T-helper 9 cell (primary cell): Measurements from ENCODE around the gene CTNNA1.
"Not testable (repeated sequence)": the region's sequence is repeated elsewhere in the genome, so short reads cannot be mapped to it uniquely, and the experiment has no call there.

Source experiments
- DNase-seq: peaks from one replicate; pipeline ENCODE4 v3.0.0-alpha.2; 2020

The CTNNA1 gene

GRCh38 chr5:138725818-138726416 lies 27.3 kb upstream of the CTNNA1 start:
- no peak for DNase-seq

GRCh38 chr5:138726848-138727247 lies 26.4 kb upstream of the CTNNA1 start:
- no peak for DNase-seq

GRCh38 chr5:138730496-138730895 lies 22.7 kb upstream of the CTNNA1 start:
- not testable (repeated sequence) for DNase-seq

GRCh38 chr5:138732466-138732865 lies 20.8 kb upstream of the CTNNA1 start:
- DNase-seq = no peak

GRCh38 chr5:138732933-138733332 lies 20.3 kb upstream of the CTNNA1 start:
- DNase-seq = no peak

- DNase-seq = no peak
Measured at GRCh38 chr5:138733509-138733908, 19.7 kb upstream of the CTNNA1 start.

GRCh38 chr5:138736293-138736692 lies 16.9 kb upstream of the CTNNA1 start:
- DNase-seq = no peak

- DNase-seq = no peak
Measured at GRCh38 chr5:138737494-138738265, 15.5 kb upstream of the CTNNA1 start.

GRCh38 chr5:138738399-138738798 lies 14.8 kb upstream of the CTNNA1 start:
- no peak for DNase-seq

- DNase-seq = no peak
Measured at GRCh38 chr5:138739938-138740337, 13.3 kb upstream of the CTNNA1 start.

GRCh38 chr5:138743484-138743883 lies 9.7 kb upstream of the CTNNA1 start:
- no peak for DNase-seq

- no peak for DNase-seq
Measured at GRCh38 chr5:138745268-138745667, 8.0 kb upstream of the CTNNA1 start.

GRCh38 chr5:138748630-138749081 lies 4.6 kb upstream of the CTNNA1 start:
- DNase-seq = no peak

- not testable (repeated sequence) for DNase-seq
Measured at GRCh38 chr5:138751344-138751743, 1.9 kb upstream of the CTNNA1 start.

- DNase-seq = no peak
Measured at GRCh38 chr5:138752341-138752950, 779 bp upstream of the CTNNA1 start.

GRCh38 chr5:138753794-138754698 lies 821 bp downstream of the CTNNA1 start:
- peak; percentile 6 for DNase-seq

GRCh38 chr5:138754699-138755057 lies 1.5 kb downstream of the CTNNA1 start:
- DNase-seq = no peak

GRCh38 chr5:138755084-138755748 lies 2.0 kb downstream of the CTNNA1 start:
- DNase-seq = no peak

- no peak for DNase-seq
Measured at GRCh38 chr5:138757061-138757776, 4.0 kb downstream of the CTNNA1 start.

- no peak for DNase-seq
Measured at GRCh38 chr5:138760448-138761110, 7.4 kb downstream of the CTNNA1 start.

GRCh38 chr5:138761115-138761514 lies 7.9 kb downstream of the CTNNA1 start:
- DNase-seq = not testable (repeated sequence)
